ENCODE results near the gene DUS1L.

The DUS1L gene

GRCh38 chr17:82011617-82012187 lies 53.9 kb downstream of the DUS1L start:
- Histone ChIP-seq H2AFZ (ENCODE audit: low read depth, low read length) (no peak overlapping the region), H3K4me3 (ENCODE audit: low read length) (no peak overlapping the region), H3K27me3 (ENCODE audit: insufficient read depth, low read length) (no peaks in the 10 kb centered on the region), H3K9me3 (ENCODE audit: low read length) (no peaks in the 10 kb centered on the region), H3K4me1 (ENCODE audit: insufficient read depth, low read length) (peaks cover 16% of the 10 kb centered on the region), H3K36me3 (ENCODE audit: insufficient read depth, low read length) (peaks cover 5% of the 10 kb centered on the region)

GRCh38 chr17:82010575-82011525 lies 54.8 kb downstream of the DUS1L start:
- H2AFZ ChIP-seq (ENCODE audit: low read depth, low read length): no peak overlapping the region
- H3K4me3 ChIP-seq (ENCODE audit: low read length): no peak overlapping the region
- H3K9me3 ChIP-seq (ENCODE audit: low read length): no peaks in the 10 kb centered on the region
- peaks cover 5% of the 10 kb centered on the region for H3K36me3 ChIP-seq (ENCODE audit: insufficient read depth, low read length)
- H3K4me1 ChIP-seq (ENCODE audit: insufficient read depth, low read length): peaks cover 16% of the 10 kb centered on the region
- no peaks in the 10 kb centered on the region for H3K27me3 ChIP-seq (ENCODE audit: insufficient read depth, low read length)

GRCh38 chr17:82009413-82009812 lies 56.2 kb downstream of the DUS1L start:
- H3K36me3 ChIP-seq (ENCODE audit: insufficient read depth, low read length): peaks cover 5% of the 10 kb centered on the region
- H3K9me3 ChIP-seq (ENCODE audit: low read length): no peaks in the 10 kb centered on the region
- no peaks in the 10 kb centered on the region for H3K27me3 ChIP-seq (ENCODE audit: insufficient read depth, low read length)
- no peak overlapping the region for H3K4me3 ChIP-seq (ENCODE audit: low read length)
- no peak overlapping the region for H2AFZ ChIP-seq (ENCODE audit: low read depth, low read length)
- H3K4me1 ChIP-seq (ENCODE audit: insufficient read depth, low read length): peaks cover 10% of the 10 kb centered on the region

- H3K27me3 ChIP-seq (ENCODE audit: insufficient read depth, low read length): no peaks in the 10 kb centered on the region
- H3K9me3 ChIP-seq (ENCODE audit: low read length): no peaks in the 10 kb centered on the region
- H2AFZ ChIP-seq (ENCODE audit: low read depth, low read length): no peak overlapping the region
- peaks cover 10% of the 10 kb centered on the region for H3K4me1 ChIP-seq (ENCODE audit: insufficient read depth, low read length)
- H3K36me3 ChIP-seq (ENCODE audit: insufficient read depth, low read length): peaks cover 5% of the 10 kb centered on the region
- H3K4me3 ChIP-seq (ENCODE audit: low read length): no peak overlapping the region
These were observed 56.6 kb downstream of the DUS1L start for GRCh38 chr17:82008941-82009405.

GRCh38 chr17:82008258-82008940 lies 57.2 kb downstream of the DUS1L start:
- Histone ChIP-seq H2AFZ (ENCODE audit: low read depth, low read length) (no peak overlapping the region), H3K9me3 (ENCODE audit: low read length) (no peaks in the 10 kb centered on the region), H3K27me3 (ENCODE audit: insufficient read depth, low read length) (no peaks in the 10 kb centered on the region), H3K36me3 (ENCODE audit: insufficient read depth, low read length) (peaks cover 5% of the 10 kb centered on the region), H3K4me3 (ENCODE audit: low read length) (no peak overlapping the region), H3K4me1 (ENCODE audit: insufficient read depth, low read length) (peaks cover 16% of the 10 kb centered on the region)

Data from neuron (in vitro differentiated cells).